Activated naive CD4-positive, alpha-beta T cell treated with anti-CD3 and anti-CD28 coated beads, Interleukin-2, amount 10 ng/mL, durations not matched to agents 7 days and 5 days (primary cell): ENCODE data around the gene PARP12.
A peak's percentile ranks its signal among the peaks of the same experiment; 100 is the strongest.

ENCODE experiments used
- CTCF ChIA-PET: fragments of 350-600 bp; sonication (Branson Sonifier 250); formaldehyde crosslinking; loops from one replicate; lab custom pipeline; 2021; ENCODE audit warnings: antibody characterized with exemption; lab: Charles Lee
- DNase-seq: peaks from one replicate; pipeline ENCODE4 v3.0.0-alpha.2; 2020
- H3K27ac Mint-ChIP-seq: one replicate; pipeline ENCODE4 v1.8.0; 2021; ENCODE audit warnings: mild to moderate bottlenecking, moderate library complexity, mixed read lengths
- H3K27me3 Mint-ChIP-seq: one replicate; pipeline ENCODE4 v1.8.0; 2021; ENCODE audit warnings: mild to moderate bottlenecking, mixed read lengths
- H3K36me3 Mint-ChIP-seq: one replicate; pipeline ENCODE4 v1.8.0; 2021; ENCODE audit warnings: mixed read lengths
- H3K4me1 Mint-ChIP-seq: one replicate; pipeline ENCODE4 v1.8.0; 2021; ENCODE audit warnings: mixed read lengths
- H3K4me3 Mint-ChIP-seq: one replicate; pipeline ENCODE4 v1.8.0; 2021; ENCODE audit warnings: mild to moderate bottlenecking, moderate library complexity, mixed read lengths
- H3K9me3 Mint-ChIP-seq: one replicate; pipeline ENCODE4 v1.8.0; 2021; ENCODE audit warnings: mixed read lengths

PARP12 gene

GRCh38 chr7:140053812-140054539 lies 8.8 kb downstream of the PARP12 start:
- CTCF ChIA-PET: no interaction called here
- H3K9me3 Mint-ChIP-seq: no peaks in the 10 kb centered on the region
- no peak for DNase-seq
- no peak overlapping the region for H3K4me3 Mint-ChIP-seq
- H3K4me1 Mint-ChIP-seq: peaks cover 42% of the 10 kb centered on the region
- no peaks in the 10 kb centered on the region for H3K27me3 Mint-ChIP-seq
- H3K27ac Mint-ChIP-seq: peak overlapping the region; percentile 70
- H3K36me3 Mint-ChIP-seq: peaks cover 63% of the 10 kb centered on the region

DNA sequence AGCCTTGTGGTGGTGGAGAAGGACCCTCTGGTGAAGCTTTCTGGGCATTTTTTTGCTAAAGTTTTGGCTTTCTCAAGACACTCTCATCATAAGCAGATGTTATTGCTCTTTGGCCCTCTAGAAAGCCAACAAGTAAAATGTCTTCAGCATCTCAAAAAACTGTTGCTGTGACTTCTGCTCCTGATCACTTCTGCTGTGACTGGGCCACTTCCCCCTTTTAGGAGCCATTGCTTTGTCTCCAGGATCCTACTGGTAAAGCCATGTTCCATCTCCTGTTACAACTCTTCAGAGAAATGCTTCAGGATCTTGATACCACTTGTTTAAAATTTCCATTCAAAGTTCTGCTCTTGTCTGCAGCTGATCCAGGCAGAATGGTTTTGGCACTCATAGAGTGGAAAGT lies 10.9 kb downstream of the PARP12 start:
- H3K4me1 Mint-ChIP-seq: peaks cover 29% of the 10 kb centered on the region
- H3K27me3 Mint-ChIP-seq: no peaks in the 10 kb centered on the region
- no peak overlapping the region for H3K27ac Mint-ChIP-seq
- no peaks in the 10 kb centered on the region for H3K9me3 Mint-ChIP-seq
- no peak for DNase-seq
- H3K36me3 Mint-ChIP-seq: peaks cover 62% of the 10 kb centered on the region
- no peak overlapping the region for H3K4me3 Mint-ChIP-seq
- CTCF ChIA-PET: interaction anchor here (1.4 to 1.6 kb wide), 2 partner anchors 10 to 12 kb away, joined by 3 read pairs; no protein-coding TSS in a partner anchor

GRCh38 chr7:140050100-140050499 lies 12.7 kb downstream of the PARP12 start:
- no peak for DNase-seq
- Mint-ChIP-seq H3K36me3 (peaks cover 59% of the 10 kb centered on the region), H3K4me1 (peaks cover 23% of the 10 kb centered on the region), H3K4me3 (no peak overlapping the region), H3K27ac (no peak overlapping the region), H3K27me3 (no peaks in the 10 kb centered on the region), H3K9me3 (no peaks in the 10 kb centered on the region)
- CTCF ChIA-PET: interaction anchor here (1.6 kb wide), 1 partner anchor 14 kb away, joined by 3 read pairs; no protein-coding TSS in a partner anchor

DNA sequence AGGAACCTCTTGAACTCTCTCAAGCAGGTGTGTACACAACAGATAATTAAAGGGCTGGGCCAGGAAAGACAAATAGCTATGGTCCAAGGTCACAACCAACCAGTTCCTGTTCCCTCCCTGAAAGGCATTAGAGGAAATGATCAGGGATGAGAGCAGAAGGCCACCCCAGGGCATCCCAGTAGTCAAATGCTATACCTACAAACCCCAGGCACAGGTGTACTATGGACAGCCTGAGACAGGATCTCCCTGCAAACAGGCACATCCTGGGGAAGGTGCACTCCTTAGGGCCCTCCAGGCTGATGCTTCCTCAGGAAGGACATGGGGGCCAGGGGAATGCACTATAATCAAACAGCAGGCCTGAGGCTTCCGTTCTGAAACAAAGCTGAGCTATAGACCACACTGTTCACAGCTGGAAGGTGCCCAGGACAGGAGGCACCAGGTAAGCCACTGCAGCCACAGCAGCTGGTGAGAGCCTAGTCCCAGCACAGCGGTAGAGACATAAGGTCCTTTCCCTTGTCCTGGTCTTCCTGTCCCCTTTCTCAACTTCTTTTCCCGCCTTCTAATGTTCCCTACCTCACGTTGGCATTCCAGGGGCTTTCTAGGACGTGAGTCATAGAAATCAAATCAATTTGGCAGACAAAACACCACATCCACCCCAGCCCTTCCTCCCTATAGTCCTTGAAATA lies 13.3 kb downstream of the PARP12 start:
- H3K36me3 Mint-ChIP-seq: peaks cover 56% of the 10 kb centered on the region
- H3K27ac Mint-ChIP-seq: no peak overlapping the region
- no peaks in the 10 kb centered on the region for H3K9me3 Mint-ChIP-seq
- no peak overlapping the region for H3K4me3 Mint-ChIP-seq
- no peaks in the 10 kb centered on the region for H3K27me3 Mint-ChIP-seq
- H3K4me1 Mint-ChIP-seq: peaks cover 17% of the 10 kb centered on the region
- CTCF ChIA-PET: no interaction called here
- no peak for DNase-seq

- no peak overlapping the region for H3K27ac Mint-ChIP-seq
- no peaks in the 10 kb centered on the region for H3K27me3 Mint-ChIP-seq
- DNase-seq: no peak
- no peak overlapping the region for H3K4me3 Mint-ChIP-seq
- CTCF ChIA-PET: no interaction called here
- H3K36me3 Mint-ChIP-seq: peaks cover 55% of the 10 kb centered on the region
- H3K9me3 Mint-ChIP-seq: no peaks in the 10 kb centered on the region
- peaks cover 11% of the 10 kb centered on the region for H3K4me1 Mint-ChIP-seq
Measured at GRCh38 chr7:140048989-140049338, 13.8 kb downstream of the PARP12 start.

DNA sequence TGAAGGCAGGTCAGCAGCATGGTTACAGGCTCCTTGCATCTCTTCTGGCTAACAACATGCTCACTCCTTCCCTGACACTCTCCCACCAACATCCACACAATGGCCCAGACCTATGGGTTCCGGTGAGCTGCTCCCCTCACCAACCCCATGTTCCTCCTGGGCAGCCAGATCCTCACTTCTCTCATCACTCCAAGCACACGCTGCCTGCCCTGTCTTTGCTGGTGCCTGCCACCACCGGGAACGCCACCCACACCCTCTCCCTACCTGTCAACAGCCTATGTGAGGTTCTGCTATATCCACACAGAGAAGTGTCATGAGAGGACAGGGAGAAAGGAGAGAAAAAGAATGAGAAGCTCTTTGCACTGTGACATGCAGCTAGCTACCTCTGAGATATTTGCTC lies 14.6 kb downstream of the PARP12 start:
- no peak overlapping the region for H3K4me3 Mint-ChIP-seq
- H3K27me3 Mint-ChIP-seq: no peaks in the 10 kb centered on the region
- H3K36me3 Mint-ChIP-seq: peaks cover 51% of the 10 kb centered on the region
- H3K4me1 Mint-ChIP-seq: peaks cover 3% of the 10 kb centered on the region
- no peaks in the 10 kb centered on the region for H3K9me3 Mint-ChIP-seq
- no peak for DNase-seq
- H3K27ac Mint-ChIP-seq: no peak overlapping the region
- CTCF ChIA-PET: no interaction called here

DNA sequence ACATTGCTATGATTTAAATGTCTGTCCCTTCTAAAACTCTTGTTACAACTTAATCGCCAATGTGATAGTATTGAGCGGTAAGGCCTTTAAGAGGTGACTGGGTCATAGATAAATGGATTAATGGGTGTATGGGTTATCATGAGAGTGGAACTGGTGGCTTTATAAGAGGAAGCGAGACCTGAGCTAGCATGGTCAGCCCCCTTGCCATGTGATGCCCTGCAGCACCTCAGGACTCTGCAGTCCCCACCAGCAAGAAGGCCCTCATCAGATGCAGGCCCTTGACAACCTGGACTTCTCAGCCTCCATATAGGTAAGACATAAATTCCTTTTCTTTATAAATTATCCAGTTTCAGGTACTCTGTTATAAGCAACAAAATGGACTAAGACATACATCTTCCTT lies 15.6 kb downstream of the PARP12 start:
- no peak for DNase-seq
- peaks cover 3% of the 10 kb centered on the region for H3K4me1 Mint-ChIP-seq
- H3K4me3 Mint-ChIP-seq: no peak overlapping the region
- H3K27ac Mint-ChIP-seq: no peak overlapping the region
- no peaks in the 10 kb centered on the region for H3K27me3 Mint-ChIP-seq
- CTCF ChIA-PET: no interaction called here
- H3K36me3 Mint-ChIP-seq: peaks cover 46% of the 10 kb centered on the region
- H3K9me3 Mint-ChIP-seq: no peaks in the 10 kb centered on the region

GRCh38 chr7:140045697-140046096 lies 17.1 kb downstream of the PARP12 start:
- Mint-ChIP-seq H3K27me3 (no peaks in the 10 kb centered on the region), H3K27ac (no peak overlapping the region), H3K36me3 (peaks cover 51% of the 10 kb centered on the region), H3K4me3 (no peak overlapping the region), H3K9me3 (no peaks in the 10 kb centered on the region), H3K4me1 (peaks cover 5% of the 10 kb centered on the region)
- CTCF ChIA-PET: no interaction called here
- DNase-seq: no peak

DNA sequence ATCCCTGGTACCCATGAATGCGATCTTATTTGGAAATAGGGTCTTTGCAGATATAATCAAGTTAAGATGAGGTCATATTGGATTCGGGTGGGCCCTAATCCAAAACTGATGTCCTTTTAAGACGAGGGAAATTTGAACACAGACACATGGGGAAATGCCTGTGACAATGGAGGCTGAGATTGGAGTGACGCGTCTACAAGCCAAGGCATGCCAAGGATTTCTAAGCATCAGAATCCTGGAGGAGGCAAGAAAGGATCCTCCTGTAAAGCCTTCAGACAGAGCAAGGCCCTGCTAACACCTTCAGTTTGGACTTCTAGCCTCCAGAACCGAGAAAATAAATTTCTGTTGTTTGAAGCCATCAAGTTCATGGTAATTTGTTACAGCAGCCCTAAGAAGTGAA lies 18.5 kb downstream of the PARP12 start:
- Mint-ChIP-seq H3K4me3 (no peak overlapping the region), H3K9me3 (no peaks in the 10 kb centered on the region), H3K27me3 (no peaks in the 10 kb centered on the region), H3K27ac (no peak overlapping the region), H3K36me3 (peaks cover 59% of the 10 kb centered on the region), H3K4me1 (peaks cover 18% of the 10 kb centered on the region)
- CTCF ChIA-PET: no interaction called here
- DNase-seq: no peak

DNA sequence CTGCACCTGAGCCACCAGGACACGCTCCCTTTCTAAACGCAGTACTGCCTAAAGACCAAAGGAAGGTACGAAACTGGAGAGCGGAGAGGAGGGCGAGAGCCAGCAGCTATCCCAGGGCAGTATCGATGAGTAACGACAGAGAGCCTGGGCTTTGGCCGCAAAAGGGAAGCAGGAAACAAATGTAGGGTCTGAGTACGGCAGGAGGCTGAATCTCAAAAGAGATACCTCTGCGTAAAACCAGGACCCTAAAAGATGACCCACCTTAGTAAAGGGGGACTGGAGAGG lies 20.4 kb downstream of the PARP12 start:
- Mint-ChIP-seq H3K9me3 (no peaks in the 10 kb centered on the region), H3K27me3 (no peaks in the 10 kb centered on the region), H3K27ac (no peak overlapping the region), H3K4me1 (peaks cover 22% of the 10 kb centered on the region), H3K4me3 (no peak overlapping the region), H3K36me3 (peaks cover 69% of the 10 kb centered on the region)
- CTCF ChIA-PET: no interaction called here
- no peak for DNase-seq

DNA sequence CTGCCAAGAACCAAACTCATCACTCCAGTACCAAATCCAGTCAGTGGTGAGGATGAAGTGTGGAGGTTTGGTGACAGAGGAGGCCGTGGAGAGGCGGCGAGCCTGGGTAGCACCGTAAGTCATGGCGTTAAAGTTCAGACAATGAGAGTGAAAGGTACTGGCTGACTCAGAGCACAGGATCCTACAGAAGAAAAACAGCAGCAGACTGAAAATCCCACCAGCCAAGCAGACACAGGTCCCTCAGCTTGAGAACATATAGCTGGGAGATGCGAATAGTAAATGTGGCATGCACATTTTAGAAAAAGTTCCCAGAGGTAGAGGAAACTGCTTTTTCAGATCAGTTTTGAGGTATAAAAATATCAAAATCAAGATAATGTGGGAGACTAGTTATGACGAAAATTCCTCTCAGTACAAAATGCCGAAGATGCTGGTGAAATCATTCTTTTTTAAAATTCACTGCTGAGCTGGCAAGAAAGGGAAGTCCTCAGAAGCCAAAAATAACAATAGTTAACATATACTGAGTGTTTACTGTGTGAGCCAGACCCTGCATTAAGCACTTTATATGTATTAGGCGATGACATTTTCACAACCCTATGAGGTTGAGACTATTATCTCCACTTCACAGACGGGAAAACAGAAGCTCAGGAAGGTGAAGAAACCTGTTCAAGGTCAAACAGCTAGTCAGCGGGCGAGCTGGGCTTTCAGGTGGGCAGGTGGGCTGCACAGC lies 20.9 kb downstream of the PARP12 start:
- Mint-ChIP-seq H3K27ac (no peak overlapping the region), H3K27me3 (no peaks in the 10 kb centered on the region), H3K4me1 (peaks cover 23% of the 10 kb centered on the region), H3K36me3 (peaks cover 67% of the 10 kb centered on the region), H3K9me3 (no peaks in the 10 kb centered on the region), H3K4me3 (no peak overlapping the region)
- CTCF ChIA-PET: interaction anchor here (1.2 kb wide), 1 partner anchor 10 kb away, joined by 3 read pairs; no protein-coding TSS in a partner anchor
- no peak for DNase-seq

- H3K9me3 Mint-ChIP-seq: no peaks in the 10 kb centered on the region
- peaks cover 71% of the 10 kb centered on the region for H3K36me3 Mint-ChIP-seq
- DNase-seq: no peak
- CTCF ChIA-PET: no interaction called here
- H3K27me3 Mint-ChIP-seq: no peaks in the 10 kb centered on the region
- no peak overlapping the region for H3K4me3 Mint-ChIP-seq
- H3K4me1 Mint-ChIP-seq: peaks cover 35% of the 10 kb centered on the region
- H3K27ac Mint-ChIP-seq: no peak overlapping the region
Measured at GRCh38 chr7:140039896-140040295, 22.9 kb downstream of the PARP12 start.

GRCh38 chr7:140039066-140039465 lies 23.7 kb downstream of the PARP12 start:
- Mint-ChIP-seq H3K27me3 (no peaks in the 10 kb centered on the region), H3K4me3 (no peak overlapping the region), H3K27ac (no peak overlapping the region), H3K4me1 (peaks cover 35% of the 10 kb centered on the region), H3K36me3 (peaks cover 67% of the 10 kb centered on the region), H3K9me3 (no peaks in the 10 kb centered on the region)
- no peak for DNase-seq
- CTCF ChIA-PET: interaction anchor here (1.3 to 1.5 kb wide), 2 partner anchors 12 to 418 kb away, joined by 3 read pairs; no protein-coding TSS in a partner anchor

DNA sequence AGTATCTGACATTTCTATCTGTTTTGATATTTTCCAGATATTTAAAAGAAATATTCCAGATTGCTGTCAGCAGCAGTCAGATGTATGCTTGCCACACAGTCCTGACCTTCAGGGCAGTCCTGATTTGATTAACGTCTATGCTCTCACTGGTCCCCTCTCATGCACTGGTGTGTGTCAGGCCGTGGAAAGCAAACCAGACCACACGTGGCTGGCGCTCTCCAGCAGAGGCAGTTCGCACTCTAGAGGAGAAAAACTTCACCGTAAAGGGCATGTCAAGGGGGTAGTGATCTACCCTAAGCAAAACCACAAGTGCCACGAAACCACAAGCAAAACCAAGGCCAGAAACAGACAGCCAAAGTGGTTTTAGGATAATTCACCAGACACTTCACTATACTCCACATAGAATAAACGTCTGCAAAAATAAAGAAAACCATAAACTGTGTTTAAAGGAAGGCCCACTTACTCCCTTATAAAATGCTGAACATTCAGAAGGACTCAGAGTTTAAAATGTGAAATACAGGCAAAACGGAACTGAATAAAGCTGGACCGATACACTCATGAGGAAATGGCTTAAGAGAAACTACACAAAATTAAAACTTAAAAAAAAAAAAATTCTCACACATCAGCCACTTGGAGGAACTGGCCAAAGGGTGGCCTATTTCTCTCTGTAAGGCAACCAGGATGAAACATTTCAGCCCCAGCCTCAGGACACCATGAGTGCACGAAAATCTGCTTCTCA lies 26.4 kb downstream of the PARP12 start:
- no peaks in the 10 kb centered on the region for H3K9me3 Mint-ChIP-seq
- peaks cover 70% of the 10 kb centered on the region for H3K36me3 Mint-ChIP-seq
- no peaks in the 10 kb centered on the region for H3K27me3 Mint-ChIP-seq
- peaks cover 44% of the 10 kb centered on the region for H3K4me1 Mint-ChIP-seq
- no peak overlapping the region for H3K4me3 Mint-ChIP-seq
- no peak for DNase-seq
- CTCF ChIA-PET: no interaction called here
- H3K27ac Mint-ChIP-seq: no peak overlapping the region
